A673 (cell line): ENCODE measurements around the gene HRK.

Experiments used
- EZH2 ChIP-seq: fragments of 200-600 bp; sonication (generic); IDR thresholded peaks from 2 replicates; pipeline ENCODE4 v1.6.1; 2017; ENCODE audit warnings: borderline replicate concordance, low read depth, mild to moderate bottlenecking, mixed read lengths, antibody characterized with exemption, low read length; ENCODE audit not compliant: poor library complexity, severe bottlenecking
- TF ChIP-seq, protein P1 (sequence below): fragments of 300-800, 200-600 bp; sonication (generic); conservative IDR thresholded peaks from 2 replicates; pipeline ENCODE4 v1.5.1; 2017; ENCODE audit warnings: low read depth, mild to moderate bottlenecking, antibody characterized with exemption, low read length, moderate library complexity, mixed read lengths

DNA sequence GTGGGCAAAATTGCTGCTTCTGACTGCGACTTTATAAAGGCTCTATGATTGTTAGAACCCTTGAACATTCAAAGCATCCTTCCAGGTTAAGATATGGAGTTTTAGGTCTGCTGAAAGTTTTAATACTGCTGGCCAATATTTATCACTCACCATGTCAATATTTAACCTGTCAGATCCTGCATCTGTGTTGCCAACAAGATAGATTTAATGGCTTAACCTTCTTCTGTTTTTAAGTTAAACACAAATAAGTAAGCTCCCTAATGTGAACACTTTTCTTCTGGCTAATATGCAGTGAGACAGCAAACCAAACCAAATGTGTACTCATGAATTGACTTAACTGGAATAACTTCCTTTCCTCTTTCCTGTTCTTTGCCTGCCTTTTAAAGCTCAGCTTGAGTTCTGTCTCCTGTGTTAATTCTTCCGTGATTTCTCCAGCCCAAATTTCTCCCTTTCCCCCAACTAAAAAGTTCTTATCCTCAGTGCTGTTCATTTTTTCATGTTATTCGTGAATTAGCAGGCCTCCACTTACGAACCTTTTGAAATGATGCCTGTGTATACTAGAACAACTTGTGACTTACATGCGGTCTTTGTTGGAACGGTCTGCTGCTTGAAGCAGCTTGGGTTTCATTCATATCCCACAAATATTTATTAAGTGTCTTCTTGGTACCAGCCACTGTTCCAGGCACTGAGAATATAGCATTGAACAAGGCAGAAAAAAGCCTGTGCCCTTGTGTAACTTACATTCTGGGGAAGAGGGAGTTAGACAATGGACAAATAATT lies 38.7 kb upstream of the HRK start:
- TF ChIP-seq, protein P1, sequence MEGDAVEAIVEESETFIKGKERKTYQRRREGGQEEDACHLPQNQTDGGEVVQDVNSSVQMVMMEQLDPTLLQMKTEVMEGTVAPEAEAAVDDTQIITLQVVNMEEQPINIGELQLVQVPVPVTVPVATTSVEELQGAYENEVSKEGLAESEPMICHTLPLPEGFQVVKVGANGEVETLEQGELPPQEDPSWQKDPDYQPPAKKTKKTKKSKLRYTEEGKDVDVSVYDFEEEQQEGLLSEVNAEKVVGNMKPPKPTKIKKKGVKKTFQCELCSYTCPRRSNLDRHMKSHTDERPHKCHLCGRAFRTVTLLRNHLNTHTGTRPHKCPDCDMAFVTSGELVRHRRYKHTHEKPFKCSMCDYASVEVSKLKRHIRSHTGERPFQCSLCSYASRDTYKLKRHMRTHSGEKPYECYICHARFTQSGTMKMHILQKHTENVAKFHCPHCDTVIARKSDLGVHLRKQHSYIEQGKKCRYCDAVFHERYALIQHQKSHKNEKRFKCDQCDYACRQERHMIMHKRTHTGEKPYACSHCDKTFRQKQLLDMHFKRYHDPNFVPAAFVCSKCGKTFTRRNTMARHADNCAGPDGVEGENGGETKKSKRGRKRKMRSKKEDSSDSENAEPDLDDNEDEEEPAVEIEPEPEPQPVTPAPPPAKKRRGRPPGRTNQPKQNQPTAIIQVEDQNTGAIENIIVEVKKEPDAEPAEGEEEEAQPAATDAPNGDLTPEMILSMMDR, result no peak
- no peak for TF ChIP-seq EZH2
